CD4-positive, alpha-beta T cell treated with Interleukin-15 for 1 hour (primary cell): Measurements from ENCODE around the gene BICD2.

Source experiments
- DNase-seq: peaks from one replicate; pipeline ENCODE4 v3.0.0-alpha.2; 2020

BICD2 gene

GRCh38 chr9:92665836-92666235 is 98.8 kb downstream of the BICD2 start:
- DNase-seq, result no peak

DNA sequence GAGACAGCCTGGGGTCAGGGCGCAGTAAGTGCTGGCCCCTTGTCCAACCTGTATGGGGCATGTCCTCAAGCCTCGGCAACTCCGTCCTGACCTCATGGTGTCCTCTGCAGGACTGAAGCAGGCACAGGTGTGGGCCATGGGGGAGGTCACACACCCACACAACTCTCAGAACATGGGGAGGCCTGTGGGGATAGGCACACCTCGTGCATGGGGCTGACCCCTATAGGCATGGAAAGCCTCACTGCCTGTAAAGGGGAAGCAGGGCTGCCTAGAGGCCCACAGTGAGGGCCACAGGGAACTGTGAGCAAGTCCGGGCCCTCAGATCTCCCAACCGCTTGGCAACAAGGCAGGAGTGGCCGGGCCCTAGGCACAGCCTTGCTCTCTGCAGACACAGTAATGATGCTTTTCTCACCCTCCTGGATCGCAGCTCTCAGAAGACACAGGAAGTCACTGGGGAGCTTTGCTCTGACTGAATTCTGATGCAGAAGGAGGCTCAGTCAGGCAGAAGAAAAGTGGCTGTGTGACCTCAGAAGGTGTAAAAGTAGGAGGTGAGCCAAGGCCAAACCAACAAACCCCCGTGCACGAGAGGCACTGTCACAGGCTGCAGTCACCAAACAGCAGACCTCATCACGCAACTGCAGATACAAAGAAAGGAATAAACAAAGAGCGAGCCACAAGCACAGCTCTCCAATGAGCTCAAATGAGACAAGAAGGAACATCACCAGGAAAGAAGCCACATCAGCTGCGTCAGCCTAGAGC is 100.1 kb downstream of the BICD2 start:
- no peak for DNase-seq

GRCh38 chr9:92663951-92664350 is 100.7 kb downstream of the BICD2 start:
- no peak for DNase-seq

DNA sequence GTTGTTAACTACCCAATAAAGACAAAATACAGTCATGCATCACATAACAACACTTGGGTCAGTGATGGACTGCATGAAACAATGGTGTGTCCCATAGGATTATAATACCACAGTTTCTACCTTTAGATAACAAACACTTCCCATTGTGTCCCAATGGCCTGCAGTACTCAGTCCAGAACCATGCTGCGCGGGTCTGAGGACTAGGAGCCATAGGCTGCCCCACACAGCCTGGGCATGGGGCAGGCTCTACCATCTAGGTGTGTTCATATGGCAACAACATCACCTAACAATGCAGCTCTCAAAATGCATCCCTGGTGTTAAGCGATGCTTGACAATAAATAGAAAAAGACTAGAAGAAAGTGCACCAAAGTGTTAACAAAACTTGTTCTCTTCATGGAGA is 101.5 kb downstream of the BICD2 start:
- DNase-seq, result no peak

- DNase-seq, result no peak
Measured at GRCh38 chr9:92661743-92662142, 102.9 kb downstream of the BICD2 start.
